ENCODE measurements around the gene BATF2. TPM values are rescaled to one million over a fixed set of nuclear protein-coding genes. Genes with fewer than 3 reads are reported as not detected.
"Not testable (repeated sequence)": the region's sequence is repeated elsewhere in the genome, so short reads cannot be mapped to it uniquely, and the experiment has no call there.

Gene BATF2
- polyA plus RNA-seq, 1 of the 3 experiments (the other 2 are of a cell fraction), result 0.20 TPM

DNA sequence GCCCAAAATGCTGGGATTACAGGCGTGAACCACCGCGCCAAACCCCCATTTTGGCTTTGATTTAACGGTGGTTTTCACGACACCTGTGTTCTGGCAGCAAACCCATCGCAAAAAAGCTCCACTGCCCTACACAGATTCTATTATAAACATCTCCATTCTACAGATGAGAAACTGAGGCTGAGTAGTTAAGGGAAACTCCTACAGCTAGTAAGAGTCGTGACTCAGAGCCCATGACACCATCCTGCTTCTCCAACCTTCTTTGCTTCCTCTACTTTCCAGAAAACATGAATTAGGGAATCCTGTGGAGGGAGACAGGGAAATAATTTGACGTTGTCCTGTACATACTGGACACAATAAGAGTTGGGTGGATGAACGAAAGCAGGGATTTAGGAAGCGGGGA is 30.0 kb upstream of the BATF2 start:
- TF ChIP-seq, protein P1, sequence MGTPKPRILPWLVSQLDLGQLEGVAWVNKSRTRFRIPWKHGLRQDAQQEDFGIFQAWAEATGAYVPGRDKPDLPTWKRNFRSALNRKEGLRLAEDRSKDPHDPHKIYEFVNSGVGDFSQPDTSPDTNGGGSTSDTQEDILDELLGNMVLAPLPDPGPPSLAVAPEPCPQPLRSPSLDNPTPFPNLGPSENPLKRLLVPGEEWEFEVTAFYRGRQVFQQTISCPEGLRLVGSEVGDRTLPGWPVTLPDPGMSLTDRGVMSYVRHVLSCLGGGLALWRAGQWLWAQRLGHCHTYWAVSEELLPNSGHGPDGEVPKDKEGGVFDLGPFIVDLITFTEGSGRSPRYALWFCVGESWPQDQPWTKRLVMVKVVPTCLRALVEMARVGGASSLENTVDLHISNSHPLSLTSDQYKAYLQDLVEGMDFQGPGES (IDR thresholded peaks at IDR 0.05; ENCODE audit: low read depth, low read length), result no peak
- TF ChIP-seq, protein P2, sequence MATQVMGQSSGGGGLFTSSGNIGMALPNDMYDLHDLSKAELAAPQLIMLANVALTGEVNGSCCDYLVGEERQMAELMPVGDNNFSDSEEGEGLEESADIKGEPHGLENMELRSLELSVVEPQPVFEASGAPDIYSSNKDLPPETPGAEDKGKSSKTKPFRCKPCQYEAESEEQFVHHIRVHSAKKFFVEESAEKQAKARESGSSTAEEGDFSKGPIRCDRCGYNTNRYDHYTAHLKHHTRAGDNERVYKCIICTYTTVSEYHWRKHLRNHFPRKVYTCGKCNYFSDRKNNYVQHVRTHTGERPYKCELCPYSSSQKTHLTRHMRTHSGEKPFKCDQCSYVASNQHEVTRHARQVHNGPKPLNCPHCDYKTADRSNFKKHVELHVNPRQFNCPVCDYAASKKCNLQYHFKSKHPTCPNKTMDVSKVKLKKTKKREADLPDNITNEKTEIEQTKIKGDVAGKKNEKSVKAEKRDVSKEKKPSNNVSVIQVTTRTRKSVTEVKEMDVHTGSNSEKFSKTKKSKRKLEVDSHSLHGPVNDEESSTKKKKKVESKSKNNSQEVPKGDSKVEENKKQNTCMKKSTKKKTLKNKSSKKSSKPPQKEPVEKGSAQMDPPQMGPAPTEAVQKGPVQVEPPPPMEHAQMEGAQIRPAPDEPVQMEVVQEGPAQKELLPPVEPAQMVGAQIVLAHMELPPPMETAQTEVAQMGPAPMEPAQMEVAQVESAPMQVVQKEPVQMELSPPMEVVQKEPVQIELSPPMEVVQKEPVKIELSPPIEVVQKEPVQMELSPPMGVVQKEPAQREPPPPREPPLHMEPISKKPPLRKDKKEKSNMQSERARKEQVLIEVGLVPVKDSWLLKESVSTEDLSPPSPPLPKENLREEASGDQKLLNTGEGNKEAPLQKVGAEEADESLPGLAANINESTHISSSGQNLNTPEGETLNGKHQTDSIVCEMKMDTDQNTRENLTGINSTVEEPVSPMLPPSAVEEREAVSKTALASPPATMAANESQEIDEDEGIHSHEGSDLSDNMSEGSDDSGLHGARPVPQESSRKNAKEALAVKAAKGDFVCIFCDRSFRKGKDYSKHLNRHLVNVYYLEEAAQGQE (IDR thresholded peaks at IDR 0.05; ENCODE audit: low read depth, low read length), result no peak
- TF ChIP-seq YY1 (IDR thresholded peaks at IDR 0.05; ENCODE audit: low read depth), result no peak
- TF ChIP-seq RXRA (IDR thresholded peaks at IDR 0.05; ENCODE audit: borderline replicate concordance, low read depth), result no peak
- no peak for TF ChIP-seq RAD21 (IDR thresholded peaks at IDR 0.05; ENCODE audit: low read length)
- no peak for TF ChIP-seq POLR2AphosphoS5 (IDR thresholded peaks at IDR 0.05; ENCODE audit: low read depth, low read length)
- no peak for TF ChIP-seq GATA2 (CRISPR knock-in tag; IDR thresholded peaks at IDR 0.05)
- no peak for TF ChIP-seq MXI1 (IDR thresholded peaks at IDR 0.05; ENCODE audit: low read depth, low read length)
- no peak for TF ChIP-seq ELF1 (IDR thresholded peaks at IDR 0.05)
- no peak for TF ChIP-seq RCOR1 (IDR thresholded peaks at IDR 0.05; ENCODE audit: low read length)
- TF ChIP-seq, protein P3, sequence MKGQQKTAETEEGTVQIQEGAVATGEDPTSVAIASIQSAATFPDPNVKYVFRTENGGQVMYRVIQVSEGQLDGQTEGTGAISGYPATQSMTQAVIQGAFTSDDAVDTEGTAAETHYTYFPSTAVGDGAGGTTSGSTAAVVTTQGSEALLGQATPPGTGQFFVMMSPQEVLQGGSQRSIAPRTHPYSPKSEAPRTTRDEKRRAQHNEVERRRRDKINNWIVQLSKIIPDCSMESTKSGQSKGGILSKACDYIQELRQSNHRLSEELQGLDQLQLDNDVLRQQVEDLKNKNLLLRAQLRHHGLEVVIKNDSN (IDR thresholded peaks at IDR 0.05; ENCODE audit: borderline replicate concordance, low read depth), result no peak
- TF ChIP-seq JUND (IDR thresholded peaks at IDR 0.05), result no peak
- no peak for TF ChIP-seq EZH2phosphoT487 (IDR thresholded peaks at IDR 0.05; ENCODE audit: borderline replicate concordance, low read depth)
- no peak for TF ChIP-seq SIN3A (IDR thresholded peaks at IDR 0.05; ENCODE audit: borderline replicate concordance, low read depth, low read length)
- H3K79me2 ChIP-seq (ENCODE audit: insufficient read depth), result peaks cover 4% of the 10 kb centered on the region; the same call in 1 of the 2 replicates
- DNase-seq, result no peak
- peaks cover 0 to 3% of the 10 kb centered on the region in 2 experiments for H3K36me3 ChIP-seq (replicated peaks in 1 of 2; ENCODE audit: control insufficient read depth in 1 of 2, insufficient read depth in 2 of 2, low read length in 1 of 2)
- H3K27ac ChIP-seq (ENCODE audit: low read depth in 2 of 2, low read length in 1 of 2), result peak overlapping the region; percentile 67 to 91
- no peaks in the 10 kb centered on the region for H3K9me3 ChIP-seq
- H2AFZ ChIP-seq (ENCODE audit: low read depth), result peak overlapping the region; percentile 79
- WGBS (ENCODE audit: low lambda C conversion rate), result 45% methylated on average over 10 of the region's 10 CpGs
- H4K20me1 ChIP-seq (ENCODE audit: insufficient read depth), result no peaks in the 10 kb centered on the region
- H3K4me2 ChIP-seq, result peak overlapping the region; percentile 76
- peak overlapping the region; percentile 60 to 71 for H3K4me3 ChIP-seq (ENCODE audit: low read depth in 2 of 2, low read length in 1 of 2)
- 0 out of 2 replicates have a peak overlapping the region, but pooled peaks have one; percentile 60 for H3K9ac ChIP-seq
- H3K9me2 ChIP-seq, result no peaks in the 10 kb centered on the region
- H3F3A ChIP-seq (replicated peaks; ENCODE audit: insufficient read depth), result no peaks in the 10 kb centered on the region
- H3K4me1 ChIP-seq (ENCODE audit: control insufficient read depth in 1 of 2, insufficient read depth in 2 of 2, low read depth in 1 of 2, low read length in 1 of 2), result peaks cover 0 to 5% of the 10 kb centered on the region in 2 experiments; a peak in 2 of 4 replicates
- CTCF ChIA-PET, result interaction anchor here (0.6 to 6.0 kb wide), 6 partner anchors 9 to 83 kb away, joined by 3 to 56 read pairs (median 6); partner anchors contain the start of genes ARL2, BATF2 and SAC3D1
- POLR2A ChIA-PET, result interaction anchor here (1.3 kb wide), 1 partner anchor 14 kb away, joined by 5 read pairs; the partner anchor contains the start of gene SAC3D1
- no peaks in the 10 kb centered on the region for H3K27me3 ChIP-seq (ENCODE audit: insufficient read depth)

DNA sequence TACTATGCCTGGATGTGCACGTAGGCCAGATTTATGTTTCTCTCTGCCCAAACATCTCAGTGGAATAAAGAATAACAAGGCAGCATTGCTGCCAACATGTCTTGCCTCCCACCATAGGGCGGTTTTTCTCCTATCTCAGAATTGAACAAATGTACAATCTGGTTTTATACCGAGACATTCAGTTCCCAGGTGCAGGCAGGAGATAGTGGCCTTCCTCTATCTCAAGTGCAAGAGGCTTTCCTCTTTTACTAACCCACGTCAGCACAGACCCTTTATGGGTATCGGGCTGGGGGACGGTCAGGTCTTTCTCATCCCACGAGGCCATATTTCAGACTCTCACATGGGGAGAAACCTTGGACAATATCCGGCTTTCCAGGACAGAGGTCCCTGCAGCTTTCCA is 26.7 kb upstream of the BATF2 start:
- CTCF ChIA-PET, result interaction anchor here (2.5 to 6.0 kb wide), 2 partner anchors 10 kb away, joined by 14 to 56 read pairs; partner anchors contain the start of gene ARL2
- H3K27me3 ChIP-seq (ENCODE audit: insufficient read depth); H3K4me2 ChIP-seq; DNase-seq; POLR2A ChIA-PET; H3K27ac ChIP-seq (ENCODE audit: low read depth in 2 of 2, low read length in 1 of 2); H3K4me3 ChIP-seq (ENCODE audit: low read depth in 2 of 2, low read length in 1 of 2); H3K9ac ChIP-seq; H3F3A ChIP-seq (replicated peaks; ENCODE audit: insufficient read depth); H3K9me3 ChIP-seq; H3K4me1 ChIP-seq (ENCODE audit: control insufficient read depth in 1 of 2, insufficient read depth in 2 of 2, low read depth in 1 of 2, low read length in 1 of 2); H3K79me2 ChIP-seq (ENCODE audit: insufficient read depth); H2AFZ ChIP-seq (ENCODE audit: low read depth); H3K9me2 ChIP-seq; H4K20me1 ChIP-seq (ENCODE audit: insufficient read depth): not testable (repeated sequence)
- 78% methylated on average over 8 of the region's 8 CpGs for WGBS (ENCODE audit: low lambda C conversion rate)
- H3K36me3 ChIP-seq (replicated peaks in 1 of 2; ENCODE audit: control insufficient read depth in 1 of 2, insufficient read depth in 2 of 2, low read length in 1 of 2), result peaks cover 0 to 16% of the 10 kb centered on the region in 2 experiments

Data from SK-N-SH (cell line).